ENCODE results near the gene RBMS2. TPM values are rescaled to one million over a fixed set of nuclear protein-coding genes. Genes with fewer than 3 reads are reported as not detected.

Gene RBMS2
- total RNA-seq, 4 donors from 2014 or later = 17.3 to 55.1 (median 25.2) TPM

- Histone ChIP-seq H3K36me3 (no peaks in the 10 kb centered on the region), H3K4me3 (no peak overlapping the region), H3K4me1 (peaks cover 0 to 42% (median 15%) of the 10 kb centered on the region in 4 donors), H3K9me3 (no peaks in the 10 kb centered on the region), H3K27ac (peak overlapping the region in 3 of 4 donors; percentile 9 to 50 (median 28)), H3K27me3 (no peaks in the 10 kb centered on the region)
- intact Hi-C loops (cut with DNase I; ENCODE audit: low total_unique reads) (no loop called here), in situ Hi-C loops (cut with MboI; ENCODE audit: low pct_ligation_motif_present in 1 of 4, low pct_unique_long_range_greater_than_20kb in 1 of 4, low sequenced_read_pairs in 3 of 4) (no loop called here)
- 76 to 79% methylated on average over 2 to 7 of the region's 7 CpGs for WGBS, 2 donors (ENCODE audit: low coverage in 1 of 2)
- TF ChIP-seq CTCF (IDR thresholded peaks at IDR 0.05) (no peak), POLR2AphosphoS5 (IDR thresholded peaks at IDR 0.05) (no peak), POLR2A (IDR thresholded peaks at IDR 0.05) (no peak), EP300 (IDR thresholded peaks at IDR 0.05; ENCODE audit: low read depth) (no peak)
- no peak for DNase-seq
These were observed 8.9 kb downstream of the RBMS2 start for GRCh38 chr12:56530390-56531055.

- TF ChIP-seq POLR2A (IDR thresholded peaks at IDR 0.05) = no peak
- TF ChIP-seq POLR2AphosphoS5 (IDR thresholded peaks at IDR 0.05) = no peak
- TF ChIP-seq EP300 (IDR thresholded peaks at IDR 0.05; ENCODE audit: low read depth) = no peak
- TF ChIP-seq CTCF (IDR thresholded peaks at IDR 0.05) = no peak
- Histone ChIP-seq H3K4me3 (no peak overlapping the region), H3K4me1 (peaks cover 0 to 3% (median 0%) of the 10 kb centered on the region in 4 donors), H3K27ac (no peak overlapping the region), H3K9me3 (no peaks in the 10 kb centered on the region), H3K27me3 (no peaks in the 10 kb centered on the region), H3K36me3 (no peaks in the 10 kb centered on the region)
- in situ Hi-C loops (cut with MboI; ENCODE audit: low pct_ligation_motif_present in 1 of 4, low pct_unique_long_range_greater_than_20kb in 1 of 4, low sequenced_read_pairs in 3 of 4) = no loop called here
- intact Hi-C loops (cut with DNase I; ENCODE audit: low total_unique reads) = no loop called here
- no peak for DNase-seq
These were observed 15.9 kb downstream of the RBMS2 start for GRCh38 chr12:56537546-56537945.

- Histone ChIP-seq H3K4me3 (no peak overlapping the region), H3K27me3 (no peaks in the 10 kb centered on the region), H3K4me1 (peaks cover 0 to 3% (median 1%) of the 10 kb centered on the region in 4 donors), H3K36me3 (no peaks in the 10 kb centered on the region), H3K27ac (no peak overlapping the region), H3K9me3 (no peaks in the 10 kb centered on the region)
- DNase-seq = no peak
- TF ChIP-seq POLR2A (IDR thresholded peaks at IDR 0.05) (no peak), POLR2AphosphoS5 (IDR thresholded peaks at IDR 0.05) (no peak), CTCF (IDR thresholded peaks at IDR 0.05) (no peak), EP300 (IDR thresholded peaks at IDR 0.05; ENCODE audit: low read depth) (no peak)
- 32 to 56% methylated on average over 2 of the region's 2 CpGs for WGBS, 2 donors (ENCODE audit: low coverage in 1 of 2)
- in situ Hi-C loops (cut with MboI; ENCODE audit: low pct_ligation_motif_present in 1 of 4, low pct_unique_long_range_greater_than_20kb in 1 of 4, low sequenced_read_pairs in 3 of 4) = no loop called here
- intact Hi-C loops (cut with DNase I; ENCODE audit: low total_unique reads) = no loop called here
These were observed 20.0 kb downstream of the RBMS2 start for GRCh38 chr12:56541631-56542030.

GRCh38 chr12:56542164-56542563 lies 20.5 kb downstream of the RBMS2 start:
- intact Hi-C loops (cut with DNase I; ENCODE audit: low total_unique reads) (no loop called here), in situ Hi-C loops (cut with MboI; ENCODE audit: low pct_ligation_motif_present in 1 of 4, low pct_unique_long_range_greater_than_20kb in 1 of 4, low sequenced_read_pairs in 3 of 4) (no loop called here)
- TF ChIP-seq POLR2A (IDR thresholded peaks at IDR 0.05) = no peak
- no peak for TF ChIP-seq POLR2AphosphoS5 (IDR thresholded peaks at IDR 0.05)
- no peak for TF ChIP-seq CTCF (IDR thresholded peaks at IDR 0.05)
- TF ChIP-seq EP300 (IDR thresholded peaks at IDR 0.05; ENCODE audit: low read depth) = no peak
- H3K36me3 ChIP-seq = no peaks in the 10 kb centered on the region
- H3K27me3 ChIP-seq = no peaks in the 10 kb centered on the region
- 87 to 90% methylated on average over 4 of the region's 4 CpGs for WGBS, 2 donors (ENCODE audit: low coverage in 1 of 2)
- H3K4me3 ChIP-seq = no peak overlapping the region
- peaks cover 0 to 5% (median 1%) of the 10 kb centered on the region in 4 donors for H3K4me1 ChIP-seq
- no peak overlapping the region for H3K27ac ChIP-seq
- DNase-seq = no peak
- no peaks in the 10 kb centered on the region for H3K9me3 ChIP-seq

Data from transverse colon (tissue), 4 donors.